Measurements from ENCODE around the gene SPSB3. TPM values are rescaled to one million over a fixed set of nuclear protein-coding genes. Genes with fewer than 3 reads are reported as not detected.
A peak's percentile ranks its signal among the peaks of the same experiment; 100 is the strongest.

The SPSB3 gene
- total RNA-seq, 1 experiment from 2014 or later = 20.2 TPM

DNA sequence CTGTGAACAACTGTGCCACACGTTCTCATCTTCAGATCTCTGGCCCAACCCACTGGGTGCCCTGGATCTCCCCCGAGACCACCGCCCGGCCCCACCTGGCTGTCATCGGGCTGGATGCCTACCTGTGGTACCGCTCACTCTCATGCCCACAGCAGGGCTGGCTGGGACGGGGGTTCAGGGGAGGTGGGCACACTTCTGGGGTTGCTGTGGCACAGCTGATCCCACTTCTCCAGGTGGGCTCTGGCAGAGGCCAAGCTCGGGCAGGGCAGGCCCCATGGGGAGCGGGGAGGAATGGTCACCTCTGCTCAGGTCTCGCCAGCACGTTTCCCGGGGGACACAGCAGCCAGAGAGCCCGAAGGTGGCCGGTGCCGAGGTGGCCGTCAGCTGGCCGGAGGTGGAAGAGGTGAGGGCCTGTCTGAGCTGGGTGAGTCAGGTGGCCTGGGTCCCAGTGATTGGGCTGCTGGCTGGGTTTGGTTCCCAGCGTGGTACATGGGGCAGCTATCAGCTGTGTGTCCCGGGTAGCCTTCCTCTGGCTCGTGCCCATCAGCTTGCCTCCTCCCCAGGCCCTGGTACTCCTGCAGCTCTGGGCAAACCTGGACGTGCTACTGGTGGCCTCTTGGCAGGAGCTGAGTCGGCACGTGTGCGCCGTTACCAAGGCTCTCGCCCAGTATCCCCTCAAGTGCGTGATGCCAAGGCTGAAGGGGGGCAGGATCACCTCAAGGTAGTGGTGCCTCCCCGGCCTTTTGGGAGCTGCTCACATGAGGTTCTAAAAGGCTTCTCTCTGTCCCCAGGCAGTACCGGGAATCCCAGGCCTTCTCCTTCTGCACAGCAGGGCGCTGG is 7.1 kb downstream of the SPSB3 start:
- DNase-seq (ENCODE audit: low read depth) = no peak

DNA sequence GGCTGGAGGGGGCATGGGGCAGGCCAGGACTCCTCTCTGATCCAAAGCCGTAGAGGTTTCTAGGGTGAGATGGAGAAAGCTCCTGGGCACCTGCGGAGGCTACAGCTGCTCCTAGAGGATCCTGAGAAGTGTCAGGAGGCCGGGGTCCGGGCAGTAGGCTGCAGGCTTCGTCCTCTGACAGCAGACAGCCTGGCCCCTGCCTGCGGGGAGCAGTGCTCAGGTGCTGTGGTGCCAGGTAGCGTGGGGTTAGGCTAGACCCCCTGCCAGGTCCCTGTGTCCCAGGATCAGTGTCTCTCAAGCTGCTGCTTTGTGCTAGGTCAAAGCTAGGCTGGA is 8.0 kb downstream of the SPSB3 start:
- no peak for DNase-seq (ENCODE audit: low read depth)

DNA sequence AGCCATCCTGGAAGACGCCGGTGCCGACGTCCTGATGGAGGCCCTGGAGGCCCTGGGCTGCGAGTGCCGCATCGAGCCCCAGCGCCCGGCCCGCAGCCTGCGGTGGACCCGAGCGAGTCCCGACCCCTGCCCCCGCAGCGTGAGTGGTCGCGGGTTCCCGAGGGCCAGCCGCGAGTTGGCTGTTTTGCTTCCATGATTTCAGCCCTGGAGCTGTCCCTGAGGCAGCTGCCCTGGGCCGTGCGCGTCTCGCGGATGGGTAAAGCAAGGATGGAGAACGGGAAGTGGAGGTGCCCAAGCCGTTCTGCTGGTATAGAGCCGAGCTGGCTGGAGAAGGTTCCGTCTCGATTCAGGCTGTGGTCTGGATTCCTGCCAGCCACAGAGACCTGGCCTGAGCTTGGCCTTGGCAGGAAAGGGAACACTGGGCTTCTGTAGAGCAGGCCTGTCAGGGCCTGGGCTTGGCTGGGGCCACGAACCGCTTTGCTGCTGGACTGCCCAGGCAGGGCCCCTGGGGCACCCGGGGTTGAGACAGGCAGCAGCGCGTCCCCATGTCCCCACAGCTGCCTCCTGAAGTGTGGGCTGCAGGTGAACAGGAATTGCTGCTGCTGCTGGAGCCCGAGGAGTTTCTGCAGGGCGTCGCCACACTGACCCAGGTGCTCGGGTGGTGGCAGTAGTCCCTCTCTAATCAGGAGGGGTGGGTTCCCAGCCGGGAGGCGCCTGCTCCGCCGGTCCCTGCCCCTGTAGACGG is 8.5 kb downstream of the SPSB3 start:
- DNase-seq (ENCODE audit: low read depth) = no peak

DNA sequence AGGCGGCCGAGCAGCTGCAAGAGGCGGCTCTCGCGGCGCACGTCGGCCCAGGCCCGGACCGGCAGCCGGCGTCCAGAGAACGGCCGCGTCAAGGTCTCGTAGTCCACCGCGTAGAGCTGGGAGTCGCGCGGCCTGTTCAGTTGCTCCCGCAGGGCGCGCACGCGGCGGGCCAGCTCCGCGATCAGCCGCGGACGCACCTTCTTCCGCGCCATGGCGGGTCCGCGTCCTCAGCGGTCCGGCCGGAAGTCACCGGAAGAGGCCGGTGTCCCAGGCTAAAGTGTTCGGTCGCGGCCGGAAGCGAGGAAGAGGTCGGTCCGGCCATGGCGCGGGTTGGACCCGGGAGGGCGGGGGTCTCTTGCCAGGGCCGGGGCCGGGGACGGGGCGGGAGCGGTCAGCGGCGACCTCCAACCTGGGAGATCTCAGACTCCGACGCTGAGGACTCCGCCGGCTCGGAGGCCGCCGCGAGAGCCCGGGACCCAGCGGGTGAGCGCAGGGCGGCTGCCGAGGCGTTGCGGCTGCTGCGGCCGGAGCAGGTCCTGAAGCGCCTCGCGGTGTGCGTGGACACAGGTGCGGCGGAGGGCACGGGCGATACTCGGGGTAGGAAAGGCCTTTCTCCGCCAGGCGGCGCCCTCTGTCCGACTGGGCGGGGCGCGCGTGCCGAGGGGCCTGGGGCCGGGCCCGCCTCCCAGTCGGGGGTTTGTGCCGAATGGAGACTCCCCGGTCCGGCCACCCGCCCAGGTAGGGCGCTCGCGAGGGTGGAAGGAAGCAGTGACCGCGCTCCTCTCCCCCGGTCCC is 9.3 kb downstream of the SPSB3 start, which contains the start of gene MRPS34:
Gene MRPS34 (minus strand): TSS at position 227 of the 795 bp plus-strand sequence. CDS start 15 bp downstream, at position 212.
- DNase-seq (ENCODE audit: low read depth) = peak; percentile 87

DNA sequence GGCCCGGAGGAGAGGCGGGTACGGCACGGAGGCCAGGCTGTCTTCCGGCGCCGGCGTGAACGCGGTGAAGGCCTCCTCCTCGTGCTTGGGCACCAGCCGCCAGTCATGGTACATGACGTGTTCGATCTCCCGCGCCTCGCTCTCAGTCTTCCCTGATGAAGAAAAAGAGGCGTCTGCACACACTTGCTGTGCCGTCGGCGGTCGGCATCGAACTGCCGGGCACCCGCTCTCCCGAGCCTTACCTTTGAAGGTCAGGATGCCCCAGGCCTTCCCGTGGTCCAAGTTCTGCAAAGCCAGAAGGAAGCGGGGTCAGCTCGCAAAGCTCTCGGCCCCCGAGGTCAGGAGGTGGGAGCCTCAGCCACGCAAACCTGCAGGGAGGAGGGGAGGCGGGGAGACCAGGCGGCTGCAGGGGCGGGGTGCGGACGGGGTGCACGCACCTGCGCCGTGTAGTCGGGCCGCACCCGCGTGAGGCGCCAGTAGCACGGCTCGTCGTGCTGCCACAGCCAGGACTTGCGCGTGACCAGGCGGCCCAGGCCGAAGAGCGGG is 9.9 kb downstream of the SPSB3 start, which contains the start of gene EME2:
Gene EME2 (plus strand): TSS at position 449 of the 546 bp plus-strand sequence. CDS start 418 bp downstream, outside the sequence.
- DNase-seq (ENCODE audit: low read depth) = peak; percentile 62

DNA sequence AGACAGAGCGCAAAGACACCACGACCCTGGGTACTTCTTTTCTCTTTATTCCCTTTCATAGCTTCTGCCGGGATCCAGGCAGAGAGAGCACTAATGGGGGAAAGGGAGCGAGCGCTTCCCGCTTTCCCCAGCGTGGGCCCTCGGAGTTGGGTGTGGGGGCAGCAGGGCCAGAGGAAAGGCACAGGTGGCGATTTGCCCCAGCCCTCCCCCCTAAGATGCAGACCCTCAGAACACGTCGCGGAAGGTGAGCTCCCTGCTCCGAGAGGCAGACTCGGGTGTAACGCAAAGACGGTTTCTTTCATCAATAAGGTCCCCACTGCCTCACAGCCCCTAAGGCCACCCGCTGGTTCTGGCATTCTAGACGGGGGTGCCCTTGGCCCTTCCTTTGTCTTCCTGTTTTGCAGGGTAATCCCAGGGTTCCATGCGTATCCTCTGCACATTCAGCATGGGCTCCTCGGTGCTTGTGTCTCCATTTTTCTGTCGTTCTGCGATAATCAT is 10.5 kb downstream of the SPSB3 start:
- DNase-seq (ENCODE audit: low read depth) = no peak

DNA sequence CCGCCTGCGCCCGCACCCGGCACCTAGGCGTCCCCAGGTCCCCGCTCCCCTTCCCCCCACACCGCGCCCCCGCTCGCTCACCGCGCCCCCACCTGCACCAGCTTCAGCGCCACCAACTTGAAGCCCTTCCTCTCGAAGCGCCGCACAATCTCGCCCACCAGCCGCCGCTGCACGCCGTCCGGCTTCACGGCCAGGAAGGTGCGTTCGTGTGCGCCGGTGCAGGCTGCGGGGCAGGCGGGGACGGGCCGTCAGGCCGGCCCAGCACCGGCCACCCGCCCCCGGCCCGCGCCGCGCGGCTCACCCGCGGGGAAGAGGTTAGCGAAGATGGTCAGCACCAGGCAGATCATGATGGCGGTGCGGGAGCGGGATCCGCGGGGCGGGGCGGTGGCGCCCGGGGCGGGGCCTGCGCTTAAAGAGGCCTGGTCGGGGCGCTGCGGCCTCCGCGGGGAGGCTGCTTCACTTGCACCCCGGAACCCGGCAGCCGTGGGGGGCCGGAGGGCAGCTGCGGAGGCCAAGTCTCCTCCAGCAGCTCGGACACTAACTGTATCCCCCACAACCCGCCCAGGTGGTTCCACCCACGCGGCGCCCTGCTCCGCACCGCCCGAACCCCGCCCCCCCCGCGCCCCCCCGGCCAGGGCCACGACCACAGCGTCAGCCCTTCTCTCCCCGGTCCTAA is 11.0 kb downstream of the SPSB3 start, which contains the start of gene NME3:
Gene NME3 (minus strand): TSS at position 356 of the 676 bp plus-strand sequence. CDS start 9 bp downstream, at position 347.
- DNase-seq (ENCODE audit: low read depth) = peak; percentile 71

DNA sequence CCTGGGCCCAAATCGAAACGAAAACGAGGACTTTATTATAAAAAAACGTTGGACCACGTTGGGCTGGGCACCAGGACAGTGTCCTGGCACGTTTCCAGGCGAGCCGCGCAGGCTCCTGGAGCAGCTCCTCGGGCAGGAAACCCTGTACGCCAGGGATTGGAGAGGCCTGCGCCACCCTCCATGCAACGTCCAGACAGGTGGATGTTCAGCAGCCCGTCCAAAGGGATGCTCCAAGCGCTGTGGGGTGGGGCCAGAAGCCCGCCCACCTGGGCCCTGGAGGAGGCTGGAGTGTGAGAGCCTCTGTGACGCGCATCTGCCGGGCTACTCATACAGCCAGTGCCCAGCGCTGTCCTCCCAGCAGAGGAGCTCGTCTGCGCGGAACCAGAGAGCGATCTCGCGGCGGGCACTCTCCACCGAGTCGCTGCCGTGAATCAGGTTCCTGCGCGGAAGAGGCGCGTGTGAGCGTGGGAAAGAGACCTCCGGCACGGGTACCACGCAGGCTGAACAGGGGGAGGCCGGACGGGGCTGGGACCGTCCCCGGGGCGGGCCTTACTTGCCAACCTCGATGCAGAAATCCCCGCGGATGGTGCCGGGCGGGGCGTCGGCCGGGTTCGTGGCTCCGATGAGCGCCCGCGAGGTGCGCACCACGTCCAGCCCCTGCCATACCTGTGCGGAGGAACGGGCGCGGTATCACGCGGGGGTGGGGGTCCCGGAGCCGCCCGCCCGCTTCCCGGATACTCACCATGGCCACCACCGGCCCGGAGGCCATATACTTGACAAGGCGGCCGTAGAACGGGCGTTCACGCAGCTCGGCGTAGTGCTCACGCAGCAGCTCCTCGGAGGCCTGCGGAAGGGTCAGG is 11.8 kb downstream of the SPSB3 start:
- peak; percentile 65 for DNase-seq (ENCODE audit: low read depth)

DNA sequence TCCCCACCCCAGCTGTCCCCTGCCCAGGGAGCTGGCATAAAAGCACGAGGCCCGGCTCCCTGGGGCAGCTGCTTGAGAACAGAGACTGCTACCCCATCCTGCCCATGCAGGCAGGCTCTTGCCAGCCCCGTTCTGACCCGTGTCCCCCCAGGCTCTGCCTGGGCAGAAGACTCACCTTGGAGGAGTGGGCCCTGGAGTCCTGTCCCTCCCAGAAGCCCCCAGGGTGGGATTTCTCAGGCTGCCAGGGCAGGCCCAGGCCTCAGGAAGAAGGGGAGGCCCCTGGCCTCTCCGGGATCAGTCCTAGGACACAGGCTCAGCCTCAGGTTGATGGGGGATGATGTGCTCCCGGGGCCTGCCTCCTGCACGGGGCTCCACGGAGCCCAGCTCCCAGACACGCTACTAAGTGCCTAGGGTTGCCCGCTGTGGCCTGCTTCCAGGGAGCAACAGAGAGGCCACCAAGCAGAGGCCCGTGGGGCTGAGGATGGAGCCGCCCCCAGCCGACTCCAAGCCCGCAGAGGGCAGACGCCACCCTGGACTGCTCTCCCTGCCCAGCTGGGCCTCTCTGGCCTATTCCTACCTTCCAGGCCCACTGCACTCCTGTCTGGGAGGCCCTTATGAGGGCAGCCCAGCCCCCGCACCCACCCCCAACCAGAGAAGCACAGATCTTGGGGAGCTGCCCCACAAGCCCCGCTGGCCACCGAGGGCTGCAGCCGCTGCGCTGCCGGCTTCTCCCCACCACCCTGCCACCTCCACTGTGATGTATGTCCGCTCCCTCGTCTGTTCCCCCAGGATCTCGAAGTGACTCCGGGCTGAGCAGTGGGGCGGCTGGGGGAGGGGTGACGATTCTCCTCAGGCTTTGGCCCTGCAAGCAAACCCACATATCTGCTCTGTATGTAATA is 12.7 kb downstream of the SPSB3 start:
- no peak for DNase-seq (ENCODE audit: low read depth)

DNA sequence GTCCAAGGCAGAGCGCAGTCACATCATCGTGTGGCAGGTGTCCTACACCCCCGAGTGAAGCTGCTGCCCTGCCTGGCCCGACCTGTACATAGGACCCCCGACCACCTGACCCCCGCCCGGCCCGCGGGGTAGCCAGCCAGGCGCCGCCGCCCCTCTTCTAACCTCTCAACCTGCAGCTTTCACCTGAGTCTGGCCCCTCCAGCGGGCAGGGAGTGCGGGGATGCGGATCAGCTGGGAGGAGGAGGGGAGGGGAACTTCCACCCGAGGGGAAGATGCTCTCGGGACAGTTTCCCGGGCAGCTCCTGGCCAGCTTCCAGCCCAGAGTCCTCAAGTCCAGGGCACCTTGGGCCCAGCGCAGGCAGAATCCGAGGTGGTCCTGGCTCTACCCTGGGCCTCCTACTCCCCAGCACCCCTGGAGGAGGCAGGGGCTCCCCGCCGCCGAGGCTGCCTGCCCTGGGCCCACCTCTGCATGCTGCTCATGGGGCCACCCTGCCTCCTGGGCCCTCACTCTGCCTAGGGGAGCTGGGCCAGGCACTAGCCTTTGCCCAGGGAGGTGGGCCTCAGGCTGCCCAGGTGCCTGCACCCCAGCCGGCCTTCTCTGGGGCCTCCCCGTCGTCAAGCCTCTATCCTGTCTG is 13.5 kb downstream of the SPSB3 start:
- DNase-seq (ENCODE audit: low read depth) = no peak

DNA sequence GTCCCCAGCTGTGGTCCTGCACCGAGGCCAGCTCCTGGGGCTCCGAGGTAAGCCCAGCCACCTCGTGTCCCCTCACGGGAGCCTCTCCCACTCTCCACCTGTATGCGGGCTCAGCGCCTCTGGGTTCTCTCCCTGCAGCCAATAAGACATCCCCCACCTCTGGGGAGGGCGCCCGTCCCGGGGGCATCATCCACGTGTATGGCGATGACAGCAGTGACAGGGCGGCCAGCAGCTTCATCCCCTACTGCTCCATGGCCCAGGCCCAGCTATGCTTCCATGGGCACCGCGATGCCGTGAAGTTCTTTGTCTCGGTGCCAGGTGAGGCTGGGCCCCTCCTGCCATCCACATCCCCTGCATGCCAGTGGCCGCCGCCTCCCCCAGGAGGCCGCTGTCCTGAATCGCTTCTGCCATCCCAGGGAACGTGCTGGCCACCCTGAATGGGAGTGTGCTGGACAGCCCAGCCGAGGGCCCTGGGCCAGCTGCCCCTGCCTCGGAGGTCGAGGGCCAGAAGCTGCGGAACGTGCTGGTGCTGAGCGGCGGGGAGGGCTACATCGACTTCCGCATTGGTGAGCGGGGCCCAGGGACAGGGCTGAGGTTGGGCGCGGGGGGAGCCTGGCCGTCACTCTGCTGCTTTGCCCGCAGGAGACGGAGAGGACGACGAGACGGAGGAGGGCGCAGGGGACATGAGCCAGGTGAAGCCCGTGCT is 14.2 kb downstream of the SPSB3 start:
- no peak for DNase-seq (ENCODE audit: low read depth)

DNA sequence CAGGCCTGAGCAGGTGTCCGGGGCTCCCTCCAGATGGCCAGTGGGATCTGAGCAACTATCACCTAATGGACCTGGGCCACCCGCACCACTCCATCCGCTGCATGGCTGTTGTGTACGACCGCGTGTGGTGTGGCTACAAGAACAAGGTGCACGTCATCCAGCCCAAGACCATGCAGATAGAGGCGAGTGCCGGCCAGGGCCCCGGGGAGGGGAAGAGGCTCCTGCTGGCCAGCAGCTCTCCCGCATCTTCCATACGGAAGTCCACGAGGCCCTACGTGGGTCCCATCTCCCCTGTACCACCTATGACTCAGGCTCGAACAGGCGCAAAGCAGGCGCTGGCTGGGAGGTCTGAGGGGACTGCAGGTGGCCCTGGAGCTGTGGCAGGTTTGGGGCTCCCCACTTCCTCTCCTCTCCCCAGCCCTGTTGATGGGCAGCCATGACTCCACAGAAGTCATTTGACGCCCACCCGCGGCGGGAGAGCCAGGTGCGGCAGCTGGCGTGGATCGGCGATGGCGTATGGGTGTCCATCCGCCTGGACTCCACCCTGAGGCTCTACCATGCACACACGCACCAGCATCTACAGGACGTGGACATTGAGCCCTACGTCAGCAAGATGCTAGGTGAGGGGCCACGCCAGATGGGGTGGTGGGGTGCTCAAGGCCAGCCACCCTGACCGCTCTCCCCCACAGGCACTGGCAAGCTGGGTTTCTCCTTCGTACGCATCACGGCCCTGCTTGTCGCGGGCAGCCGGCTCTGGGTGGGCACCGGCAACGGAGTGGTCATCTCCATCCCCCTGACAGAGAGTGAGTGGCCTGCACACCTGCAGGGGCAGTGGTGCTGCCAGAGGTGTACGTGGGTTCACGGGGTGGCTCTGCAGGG is 15.0 kb downstream of the SPSB3 start:
- DNase-seq (ENCODE audit: low read depth) = no peak

DNA sequence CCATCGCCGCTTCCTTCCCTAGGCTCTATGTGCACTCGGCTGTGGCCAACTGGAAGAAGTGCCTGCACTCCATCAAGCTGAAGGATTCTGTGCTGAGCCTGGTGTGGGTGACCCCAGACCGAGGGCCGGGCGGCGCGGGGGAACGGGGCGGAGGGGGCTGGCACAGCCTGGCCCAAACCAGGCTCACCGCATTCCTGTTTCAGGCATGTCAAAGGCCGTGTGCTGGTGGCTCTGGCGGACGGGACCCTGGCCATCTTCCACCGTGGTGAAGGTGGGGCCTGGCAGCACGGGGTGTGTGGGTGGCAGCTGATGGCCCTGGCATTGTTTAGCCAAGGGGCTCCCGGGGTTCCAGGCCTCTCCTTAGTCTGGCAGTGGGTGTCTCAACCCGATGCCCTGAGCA is 15.7 kb downstream of the SPSB3 start:
- DNase-seq (ENCODE audit: low read depth) = no peak

DNA sequence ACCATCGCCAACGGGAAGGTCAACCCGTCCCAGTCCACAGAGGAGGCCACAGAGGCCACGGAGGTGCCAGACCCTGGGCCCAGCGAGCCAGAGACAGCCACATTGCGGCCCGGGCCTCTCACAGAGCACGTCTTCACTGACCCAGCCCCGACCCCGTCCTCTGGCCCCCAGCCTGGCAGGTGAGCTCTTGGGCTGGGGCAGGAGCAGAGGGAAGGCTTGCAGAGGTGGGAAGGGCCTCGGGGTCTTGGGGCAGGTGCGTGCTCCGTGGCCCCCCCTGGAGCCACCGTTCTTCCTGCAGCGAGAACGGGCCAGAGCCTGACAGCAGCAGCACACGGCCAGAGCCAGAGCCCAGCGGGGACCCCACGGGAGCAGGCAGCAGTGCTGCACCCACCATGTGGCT is 16.1 kb downstream of the SPSB3 start:
- DNase-seq (ENCODE audit: low read depth) = no peak

DNA sequence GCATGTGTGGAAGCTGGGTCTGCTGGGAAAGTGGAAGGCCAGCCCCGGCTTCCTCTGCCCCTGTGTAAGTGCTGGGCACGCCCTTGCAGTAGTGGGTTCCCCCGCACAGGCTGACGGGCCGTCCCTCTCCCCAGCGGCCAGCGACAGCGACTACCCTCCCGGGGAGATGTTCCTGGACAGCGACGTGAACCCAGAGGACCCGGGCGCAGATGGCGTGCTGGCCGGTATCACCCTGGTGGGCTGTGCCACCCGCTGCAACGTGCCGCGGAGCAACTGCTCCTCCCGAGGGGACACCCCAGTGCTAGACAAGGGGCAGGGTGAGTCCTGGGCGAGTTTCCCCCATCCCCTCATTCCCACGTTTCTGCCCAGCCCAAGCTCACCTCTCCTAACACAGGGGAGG is 16.5 kb downstream of the SPSB3 start:
- no peak for DNase-seq (ENCODE audit: low read depth)

DNA sequence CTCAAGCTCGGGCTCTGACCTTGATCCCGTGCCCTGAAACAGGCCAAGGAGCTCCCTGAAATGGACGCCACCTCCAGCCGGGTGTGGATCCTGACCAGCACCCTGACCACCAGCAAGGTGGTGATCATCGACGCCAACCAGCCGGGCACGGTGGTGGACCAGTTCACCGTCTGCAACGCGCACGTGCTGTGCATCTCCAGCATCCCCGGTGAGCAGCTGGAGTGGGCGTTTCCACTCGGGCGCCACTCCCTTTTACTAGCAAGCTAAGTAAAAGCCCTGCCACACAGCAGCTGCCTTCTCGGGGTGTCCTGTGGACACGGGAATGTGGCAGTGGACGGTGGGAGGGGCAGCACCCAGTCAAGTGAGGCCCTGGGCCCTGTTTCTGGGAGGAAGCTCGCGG is 17.4 kb downstream of the SPSB3 start:
- no peak for DNase-seq (ENCODE audit: low read depth)

Data from Daoy (cell line).